Measurements from ENCODE around the gene SLC12A9. TPM values are rescaled to one million over a fixed set of nuclear protein-coding genes. Genes with fewer than 3 reads are reported as not detected.

Gene SLC12A9
- total and polyA plus RNA-seq, 2 donors (not counting 1 experiment from before 2014, with no cell fraction given): 80.0 to 80.1 TPM

DNA sequence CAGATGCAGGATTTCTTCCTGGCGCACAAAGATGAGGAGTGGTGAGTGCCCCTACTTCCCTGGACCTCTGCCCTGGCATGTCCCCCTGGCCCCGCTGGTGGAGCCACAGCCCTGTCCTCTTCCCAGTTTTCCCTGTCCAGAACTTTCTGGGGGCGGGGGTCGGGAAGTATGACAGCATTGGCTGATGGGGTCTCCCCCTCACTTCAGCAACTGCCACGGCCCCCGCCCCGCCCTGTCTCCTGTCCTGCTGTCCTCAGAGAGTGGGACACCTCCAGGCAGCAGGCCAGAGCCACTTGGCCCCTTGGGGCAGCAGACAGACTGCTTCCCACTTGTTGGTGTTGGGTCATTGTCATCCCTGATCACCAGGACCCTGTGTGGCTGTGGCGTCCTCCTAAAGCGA is 29.7 kb downstream of the SLC12A9 start:
- H3K4me1 Mint-ChIP-seq: peaks cover 42% of the 10 kb centered on the region
- H3K9me3 Mint-ChIP-seq (ENCODE audit: insufficient read depth): no peaks in the 10 kb centered on the region
- Histone ChIP-seq H3K36me3 (replicated peaks in 1 of 2; ENCODE audit: control extremely low read depth in 1 of 2, control insufficient read depth in 1 of 2, extremely low read depth in 1 of 2, insufficient read depth in 2 of 2, low read length in 1 of 2) (peaks cover 0 to 92% of the 10 kb centered on the region in 2 experiments), H3K4me2 (replicated peaks; ENCODE audit: low read depth, low read length, poor library complexity, severe bottlenecking) (no peak overlapping the region), H4K20me1 (ENCODE audit: control insufficient read depth, insufficient read depth, low read length, poor library complexity, severe bottlenecking) (peaks cover 67% of the 10 kb centered on the region), H2AFZ (ENCODE audit: insufficient read depth, low read depth, low read length, poor library complexity, severe bottlenecking) (no peak overlapping the region), H3K79me2 (ENCODE audit: control insufficient read depth, insufficient read depth, low read length) (peaks cover 49% of the 10 kb centered on the region), H3K4me1 (ENCODE audit: control insufficient read depth in 2 of 2, insufficient read depth in 2 of 2, low read length in 2 of 2) (peaks cover 9 to 17% of the 10 kb centered on the region in 2 donors), H3K27me3 (replicated peaks in 1 of 4; ENCODE audit: control extremely low read depth in 1 of 4, control insufficient read depth in 3 of 4, insufficient read depth in 4 of 4, low read length in 3 of 4) (no peaks in the 10 kb centered on the region), H3K27ac (ENCODE audit: low read length in 2 of 2) (no peak overlapping the region), H3K4me3 (ENCODE audit: control extremely low read depth in 1 of 5, extremely low read depth in 1 of 5, insufficient read depth in 1 of 5, low read depth in 2 of 5, low read length in 4 of 5) (no peak overlapping the region), H3K9ac (ENCODE audit: low read length) (no peak overlapping the region), H3K9me3 (ENCODE audit: control extremely low read depth in 1 of 3, control insufficient read depth in 2 of 3, insufficient read depth in 1 of 3, low read length in 2 of 3) (peaks cover 0 to 6% (median 0%) of the 10 kb centered on the region in 3 donors)
- H3K27ac Mint-ChIP-seq: no peak overlapping the region
- DNase-seq (no peak), ATAC-seq (ENCODE audit: low read depth) (no peak)
- ChIA-PET CTCF (no interaction called here), POLR2A (interaction anchor here (0.6 kb wide), 1 partner anchor 1578 kb away, joined by 4 read pairs; no protein-coding TSS in a partner anchor)
- no peak for TF ChIP-seq EZH2 (IDR thresholded peaks at IDR 0.05; ENCODE audit: borderline replicate concordance, insufficient read depth, low read depth, low read length, poor library complexity, severe bottlenecking)
- TF ChIP-seq, protein P1, sequence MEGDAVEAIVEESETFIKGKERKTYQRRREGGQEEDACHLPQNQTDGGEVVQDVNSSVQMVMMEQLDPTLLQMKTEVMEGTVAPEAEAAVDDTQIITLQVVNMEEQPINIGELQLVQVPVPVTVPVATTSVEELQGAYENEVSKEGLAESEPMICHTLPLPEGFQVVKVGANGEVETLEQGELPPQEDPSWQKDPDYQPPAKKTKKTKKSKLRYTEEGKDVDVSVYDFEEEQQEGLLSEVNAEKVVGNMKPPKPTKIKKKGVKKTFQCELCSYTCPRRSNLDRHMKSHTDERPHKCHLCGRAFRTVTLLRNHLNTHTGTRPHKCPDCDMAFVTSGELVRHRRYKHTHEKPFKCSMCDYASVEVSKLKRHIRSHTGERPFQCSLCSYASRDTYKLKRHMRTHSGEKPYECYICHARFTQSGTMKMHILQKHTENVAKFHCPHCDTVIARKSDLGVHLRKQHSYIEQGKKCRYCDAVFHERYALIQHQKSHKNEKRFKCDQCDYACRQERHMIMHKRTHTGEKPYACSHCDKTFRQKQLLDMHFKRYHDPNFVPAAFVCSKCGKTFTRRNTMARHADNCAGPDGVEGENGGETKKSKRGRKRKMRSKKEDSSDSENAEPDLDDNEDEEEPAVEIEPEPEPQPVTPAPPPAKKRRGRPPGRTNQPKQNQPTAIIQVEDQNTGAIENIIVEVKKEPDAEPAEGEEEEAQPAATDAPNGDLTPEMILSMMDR (IDR thresholded peaks at IDR 0.05): no peak
- H3K4me3 Mint-ChIP-seq: no peak overlapping the region
- no peaks in the 10 kb centered on the region for H3K27me3 Mint-ChIP-seq
- intact Hi-C loops (cut with micrococcal nuclease): no loop called here
- WGBS (ENCODE audit: insufficient coverage): 97% methylated on average over 7 of the region's 9 CpGs

DNA sequence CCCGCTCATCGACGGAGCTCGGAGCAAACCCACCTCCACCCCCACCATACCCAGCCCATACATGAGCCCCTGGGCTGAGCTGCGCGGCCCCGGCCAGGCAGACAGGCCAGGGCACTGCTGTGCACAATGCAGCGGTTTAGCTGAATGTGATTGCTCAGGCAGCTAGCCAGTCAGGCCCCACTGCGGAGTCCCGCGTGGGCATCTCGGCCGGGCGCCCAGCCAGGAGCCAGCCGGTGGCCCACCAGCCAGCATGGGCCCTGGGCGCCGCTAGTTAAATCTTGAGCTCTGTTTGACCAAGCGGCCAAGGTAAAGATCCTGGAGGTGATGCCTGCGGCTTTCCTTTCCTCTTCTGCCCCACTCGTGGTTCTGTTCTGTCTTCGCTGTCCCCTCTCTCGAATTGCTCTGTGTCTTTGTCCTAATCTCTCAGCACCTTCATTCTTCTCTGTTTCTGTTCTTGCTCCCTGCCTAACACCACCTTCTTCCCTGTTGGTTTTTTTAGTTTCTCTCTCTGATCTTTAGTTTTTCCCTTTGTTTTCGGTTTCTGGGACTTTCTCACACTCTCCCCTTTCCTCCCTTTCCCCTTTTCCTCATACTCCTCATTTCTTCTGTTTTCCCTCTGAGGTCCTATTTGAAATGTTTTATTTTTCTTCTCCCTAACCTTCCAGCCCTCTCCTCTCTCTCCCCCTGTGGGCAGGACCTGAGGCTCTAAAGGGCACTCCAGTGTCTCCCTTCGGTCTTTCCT is 30.4 kb downstream of the SLC12A9 start:
- Histone ChIP-seq H3K36me3 (replicated peaks in 1 of 2; ENCODE audit: control extremely low read depth in 1 of 2, control insufficient read depth in 1 of 2, extremely low read depth in 1 of 2, insufficient read depth in 2 of 2, low read length in 1 of 2) (peaks cover 0 to 92% of the 10 kb centered on the region in 2 experiments), H3K27ac (ENCODE audit: low read length in 2 of 2) (no peak overlapping the region), H3K4me2 (replicated peaks; ENCODE audit: low read depth, low read length, poor library complexity, severe bottlenecking) (no peak overlapping the region), H3K4me3 (ENCODE audit: control extremely low read depth in 1 of 5, extremely low read depth in 1 of 5, insufficient read depth in 1 of 5, low read depth in 2 of 5, low read length in 4 of 5) (no peak overlapping the region), H3K4me1 (ENCODE audit: control insufficient read depth in 2 of 2, insufficient read depth in 2 of 2, low read length in 2 of 2) (peaks cover 16 to 24% of the 10 kb centered on the region in 2 donors), H4K20me1 (ENCODE audit: control insufficient read depth, insufficient read depth, low read length, poor library complexity, severe bottlenecking) (peaks cover 62% of the 10 kb centered on the region), H3K79me2 (ENCODE audit: control insufficient read depth, insufficient read depth, low read length) (peaks cover 42% of the 10 kb centered on the region), H3K27me3 (replicated peaks in 1 of 4; ENCODE audit: control extremely low read depth in 1 of 4, control insufficient read depth in 3 of 4, insufficient read depth in 4 of 4, low read length in 3 of 4) (no peaks in the 10 kb centered on the region), H2AFZ (ENCODE audit: insufficient read depth, low read depth, low read length, poor library complexity, severe bottlenecking) (no peak overlapping the region), H3K9ac (ENCODE audit: low read length) (no peak overlapping the region), H3K9me3 (ENCODE audit: control extremely low read depth in 1 of 3, control insufficient read depth in 2 of 3, insufficient read depth in 1 of 3, low read length in 2 of 3) (peaks cover 0 to 12% (median 0%) of the 10 kb centered on the region in 3 donors)
- POLR2A ChIA-PET: no interaction called here
- no peak for TF ChIP-seq EZH2 (IDR thresholded peaks at IDR 0.05; ENCODE audit: borderline replicate concordance, insufficient read depth, low read depth, low read length, poor library complexity, severe bottlenecking)
- TF ChIP-seq, protein P1 (IDR thresholded peaks at IDR 0.05): no peak
- Mint-ChIP-seq H3K9me3 (ENCODE audit: insufficient read depth) (no peaks in the 10 kb centered on the region), H3K4me1 (peaks cover 45% of the 10 kb centered on the region), H3K27ac (no peak overlapping the region), H3K4me3 (no peak overlapping the region), H3K27me3 (no peaks in the 10 kb centered on the region)
- CTCF ChIA-PET: no interaction called here
- WGBS (ENCODE audit: insufficient coverage): 97% methylated on average over 24 of the region's 24 CpGs
- DNase-seq: no peak
- ATAC-seq (ENCODE audit: low read depth): no peak
- intact Hi-C loops (cut with micrococcal nuclease): no loop called here

Measured in B cell (primary cell).